Thyroid gland (tissue), 4 donors: ENCODE data around the gene AMDHD2. TPM values are rescaled to one million over a fixed set of nuclear protein-coding genes. Genes with fewer than 3 reads are reported as not detected.

Source experiments
- DNase-seq, 2 donors: peaks; one replicate each; pipeline ENCODE4 v3.0.0-alpha.2; 2019
- H3K27ac ChIP-seq, 3 donors: fragments of 200-600 bp; sonication (generic); 1 replicate in 2 of 3; 2 replicates in 1 of 3; pipeline ENCODE4 v1.5.1; 2016 to 2019; ENCODE audit warnings: mild to moderate bottlenecking in 1 of 3, moderate library complexity in 1 of 3
- H3K27me3 ChIP-seq: fragments of 200-600 bp; sonication (generic); one replicate; pipeline ENCODE4 v1.5.1; 2019
- H3K36me3 ChIP-seq, 2 donors: fragments of 200-600 bp; sonication (generic); one replicate each; pipeline ENCODE4 v1.5.1; 2016 to 2019
- H3K4me1 ChIP-seq, 2 donors: fragments of 200-600 bp; sonication (generic); one replicate each; pipeline ENCODE4 v1.5.1; 2017 to 2019
- H3K4me3 ChIP-seq, 3 donors: fragments of 200-600 bp; sonication (generic); replicated peaks in 1 of 3; 1 replicate in 2 of 3; 2 replicates in 1 of 3; pipeline ENCODE4 v1.5.1; 2016; ENCODE audit warnings: mild to moderate bottlenecking in 1 of 3
- H3K9me3 ChIP-seq: fragments of 200-600 bp; sonication (generic); one replicate; pipeline ENCODE4 v1.5.1; 2017
- CTCF ChIP-seq, 6 experiments: fragments of 200-600 bp in 3 of 6; fragments of 450-650 bp in 3 of 6; sonication (generic) in 3 of 6; IDR thresholded peaks; one replicate each; pipeline ENCODE4 v1.5.1; 2016 to 2019; ENCODE audit warnings: antibody characterized with exemption in 6 of 6, mild to moderate bottlenecking in 2 of 6, inconsistent platforms in 1 of 6, moderate library complexity in 1 of 6
- POLR2A ChIP-seq, 2 donors: fragments of 450-650 bp; IDR thresholded peaks; one replicate each; pipeline ENCODE4 v1.6.1; 2017; ENCODE audit warnings: antibody characterized with exemption in 2 of 2, mild to moderate bottlenecking in 2 of 2, moderate library complexity in 1 of 2
- WGBS, 2 donors: methylation state at CpG; one replicate each; pipeline ENCODE4 v1.1.5; 2017; 5-methylcytosine and 5-hydroxymethylcytosine counted together
- intact Hi-C: fragments of 100-400 bp; cut with DNase I; formaldehyde crosslinking; loops from one replicate; pipeline ENCODE4 v1.15.1; 2023
- total RNA-seq, 4 donors: library from RNA; depleted of rRNA; stranded (reverse); fragments of >200 nt; gene quantifications; one replicate each; pipeline ENCODE4 v1.2.3, GENCODE V29; 2016

AMDHD2 gene
- total RNA-seq, 4 donors from 2014 or later: 32.6 to 43.5 (median 37.9) TPM

- no peaks in the 10 kb centered on the region for H3K36me3 ChIP-seq
- peak; percentile 74 to 77 for DNase-seq
- H3K9me3 ChIP-seq: no peaks in the 10 kb centered on the region
- H3K27ac ChIP-seq: peak overlapping the region; percentile 47 to 74 (median 61)
- TF ChIP-seq CTCF (IDR thresholded peaks at IDR 0.05) (no peak), POLR2A (IDR thresholded peaks at IDR 0.05) (no peak)
- peaks cover 35 to 67% of the 10 kb centered on the region in 2 donors for H3K4me1 ChIP-seq
- no peak overlapping the region for H3K4me3 ChIP-seq
- H3K27me3 ChIP-seq: no peaks in the 10 kb centered on the region
- WGBS, 2 donors: 50 to 64% methylated on average over 8 to 20 of the region's 23 CpGs
- intact Hi-C loops: no loop called here
These were observed 29.7 kb upstream of the AMDHD2 start for GRCh38 chr16:2490190-2491105.

GRCh38 chr16:2492292-2492691, 27.9 kb upstream of the AMDHD2 start:
- H3K36me3 ChIP-seq: peaks cover 0 to 10% of the 10 kb centered on the region in 2 donors
- WGBS, 2 donors: 91 to 95% methylated on average over 13 of the region's 13 CpGs
- H3K9me3 ChIP-seq: no peaks in the 10 kb centered on the region
- intact Hi-C loops: no loop called here
- no peak overlapping the region for H3K4me3 ChIP-seq
- peak overlapping the region in 1 of 3 donors; percentile 58 for H3K27ac ChIP-seq
- TF ChIP-seq CTCF (IDR thresholded peaks at IDR 0.05) (no peak), POLR2A (IDR thresholded peaks at IDR 0.05) (no peak)
- DNase-seq: no peak
- H3K4me1 ChIP-seq: peaks cover 31 to 62% of the 10 kb centered on the region in 2 donors
- H3K27me3 ChIP-seq: no peaks in the 10 kb centered on the region

GRCh38 chr16:2493605-2494004, 26.6 kb upstream of the AMDHD2 start:
- WGBS, 2 donors: 31 to 36% methylated on average over 6 of the region's 6 CpGs
- intact Hi-C loops: no loop called here
- H3K27me3 ChIP-seq: no peaks in the 10 kb centered on the region
- H3K36me3 ChIP-seq: peaks cover 0 to 10% of the 10 kb centered on the region in 2 donors
- H3K4me1 ChIP-seq: peaks cover 41 to 67% of the 10 kb centered on the region in 2 donors
- peak overlapping the region; percentile 41 to 58 (median 52) for H3K27ac ChIP-seq
- no peak overlapping the region for H3K4me3 ChIP-seq
- H3K9me3 ChIP-seq: no peaks in the 10 kb centered on the region
- TF ChIP-seq CTCF (IDR thresholded peaks at IDR 0.05): peak in 3 of 6 experiments; percentile 5 to 26 (median 25)
- TF ChIP-seq POLR2A (IDR thresholded peaks at IDR 0.05): no peak
- DNase-seq: peak; percentile 70 to 73

GRCh38 chr16:2494616-2495015, 25.6 kb upstream of the AMDHD2 start:
- Histone ChIP-seq H3K27ac (peak overlapping the region in 1 of 3 donors; percentile 24), H3K4me1 (peaks cover 49 to 77% of the 10 kb centered on the region in 2 donors), H3K9me3 (no peaks in the 10 kb centered on the region), H3K4me3 (no peak overlapping the region), H3K27me3 (no peaks in the 10 kb centered on the region), H3K36me3 (peaks cover 0 to 10% of the 10 kb centered on the region in 2 donors)
- no peak for DNase-seq
- TF ChIP-seq POLR2A (IDR thresholded peaks at IDR 0.05) (no peak), CTCF (IDR thresholded peaks at IDR 0.05) (no peak)
- intact Hi-C loops: no loop called here
- WGBS, 2 donors: 63 to 78% methylated on average over 5 of the region's 5 CpGs

GRCh38 chr16:2495041-2495440, 25.1 kb upstream of the AMDHD2 start:
- intact Hi-C loops: no loop called here
- H3K4me1 ChIP-seq: peaks cover 52 to 81% of the 10 kb centered on the region in 2 donors
- WGBS, 2 donors: 89 to 93% methylated on average over 5 of the region's 5 CpGs
- no peaks in the 10 kb centered on the region for H3K27me3 ChIP-seq
- H3K36me3 ChIP-seq: peaks cover 0 to 10% of the 10 kb centered on the region in 2 donors
- peak overlapping the region in 1 of 3 donors; percentile 24 for H3K27ac ChIP-seq
- DNase-seq: no peak
- H3K4me3 ChIP-seq: no peak overlapping the region
- no peaks in the 10 kb centered on the region for H3K9me3 ChIP-seq
- TF ChIP-seq CTCF (IDR thresholded peaks at IDR 0.05) (no peak), POLR2A (IDR thresholded peaks at IDR 0.05) (no peak)
